Mucosa of rectum (tissue), 2 donors: ENCODE measurements around the gene EPHB2.

Experiments used
- H3K27ac ChIP-seq, 2 donors: one replicate each; pipeline ENCODE4 v1.7.0; 2013; ENCODE audit warnings: inconsistent platforms in 2 of 2, low read depth in 2 of 2, low read length in 2 of 2
- H3K27me3 ChIP-seq, 2 donors: one replicate each; pipeline ENCODE4 v1.7.0; 2013; ENCODE audit warnings: low read length in 2 of 2; ENCODE audit not compliant: control insufficient read depth in 2 of 2, insufficient read depth in 2 of 2
- H3K36me3 ChIP-seq, 2 donors: one replicate each; pipeline ENCODE4 v1.7.0; 2013; ENCODE audit warnings: low read length in 2 of 2; ENCODE audit not compliant: control insufficient read depth in 2 of 2, insufficient read depth in 2 of 2
- H3K4me1 ChIP-seq, 2 donors: one replicate each; pipeline ENCODE4 v1.7.0; 2013; ENCODE audit warnings: low read length in 2 of 2, mild to moderate bottlenecking in 1 of 2; ENCODE audit not compliant: control insufficient read depth in 2 of 2, insufficient read depth in 2 of 2
- H3K4me3 ChIP-seq, 2 donors: one replicate each; pipeline ENCODE4 v1.7.0; 2013; ENCODE audit warnings: low read length in 2 of 2
- H3K9ac ChIP-seq, 2 donors: one replicate each; pipeline ENCODE4 v1.7.0; 2013; ENCODE audit warnings: low read length in 2 of 2, low read depth in 1 of 2, mild to moderate bottlenecking in 1 of 2
- H3K9me3 ChIP-seq, 2 donors: one replicate each; pipeline ENCODE4 v1.7.0; 2013; ENCODE audit warnings: low read length in 2 of 2; ENCODE audit not compliant: control insufficient read depth in 2 of 2
- donor health status: healthy.
- donor health status: Normal muscosa, but diverticular disease.

EPHB2 gene

DNA sequence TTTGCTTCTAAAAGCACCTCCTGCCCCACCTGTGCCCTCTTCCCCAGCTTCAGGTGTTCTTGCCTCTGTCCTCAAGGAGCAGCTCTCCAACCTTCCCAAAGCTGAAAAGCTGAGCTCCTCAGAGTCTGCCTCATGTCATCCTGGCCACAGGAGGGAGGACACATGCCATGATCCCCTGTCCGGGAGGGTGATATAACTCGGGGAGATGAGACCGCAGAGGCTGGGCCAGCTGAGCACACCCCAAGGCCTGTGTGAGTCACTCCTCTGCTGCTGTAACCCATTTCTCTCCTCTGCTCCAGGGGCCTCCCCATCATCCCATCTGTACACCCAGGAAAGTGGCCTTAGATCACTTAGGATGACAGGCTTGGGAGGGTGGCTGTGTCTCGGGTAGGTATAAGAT, 49.8 kb downstream of the EPHB2 start:
- Histone ChIP-seq H3K9me3 (no peaks in the 10 kb centered on the region), H3K4me1 (no peaks in the 10 kb centered on the region), H3K4me3 (no peak overlapping the region), H3K9ac (no peak overlapping the region), H3K27ac (no peak overlapping the region), H3K27me3 (no peaks in the 10 kb centered on the region), H3K36me3 (no peaks in the 10 kb centered on the region)

DNA sequence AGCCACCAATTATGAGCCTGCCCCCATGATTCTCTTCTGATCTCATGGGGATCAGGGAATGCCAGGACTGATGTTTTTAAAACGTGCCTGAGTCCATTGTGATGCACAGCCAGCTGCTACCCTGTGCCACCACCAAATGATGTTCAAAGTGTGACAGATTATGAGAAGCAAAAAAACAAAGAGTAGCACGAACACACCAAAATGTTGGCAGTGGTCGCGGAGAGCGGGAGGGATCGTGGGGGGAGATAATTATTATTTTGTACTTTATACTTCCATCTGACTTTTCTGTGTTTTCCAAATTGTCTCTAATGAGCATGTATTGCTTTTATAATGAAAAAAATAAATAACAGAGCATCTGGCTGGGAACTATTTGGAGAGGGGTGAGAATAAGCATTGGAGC, 50.5 kb downstream of the EPHB2 start:
- Histone ChIP-seq H3K9me3 (no peaks in the 10 kb centered on the region), H3K27ac (no peak overlapping the region), H3K27me3 (no peaks in the 10 kb centered on the region), H3K36me3 (no peaks in the 10 kb centered on the region), H3K4me3 (no peak overlapping the region), H3K9ac (no peak overlapping the region), H3K4me1 (no peaks in the 10 kb centered on the region)

DNA sequence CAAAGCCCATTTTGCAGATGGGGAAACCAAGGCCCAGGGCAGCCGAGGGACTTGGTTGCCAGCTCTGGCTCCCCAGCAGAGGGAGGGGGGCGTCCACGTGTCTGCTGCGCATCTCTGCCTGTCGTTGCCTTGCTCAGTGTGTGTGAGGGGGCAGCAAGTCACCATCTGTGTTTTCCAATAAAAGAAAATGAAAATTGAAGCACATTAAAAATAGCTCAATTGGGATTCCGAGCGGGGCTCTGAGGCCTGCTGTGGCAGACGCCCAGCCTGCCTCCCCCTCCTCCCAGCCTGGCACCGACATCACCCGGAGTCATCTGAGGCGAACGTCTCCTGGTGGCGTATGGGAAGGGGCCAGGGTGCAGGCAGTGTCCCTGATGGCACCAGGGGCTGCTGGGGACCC, 51.2 kb downstream of the EPHB2 start:
- no peak overlapping the region for H3K9ac ChIP-seq
- no peaks in the 10 kb centered on the region for H3K4me1 ChIP-seq
- no peaks in the 10 kb centered on the region for H3K9me3 ChIP-seq
- H3K27me3 ChIP-seq = no peaks in the 10 kb centered on the region
- H3K36me3 ChIP-seq = no peaks in the 10 kb centered on the region
- H3K27ac ChIP-seq = no peak overlapping the region
- H3K4me3 ChIP-seq = no peak overlapping the region

DNA sequence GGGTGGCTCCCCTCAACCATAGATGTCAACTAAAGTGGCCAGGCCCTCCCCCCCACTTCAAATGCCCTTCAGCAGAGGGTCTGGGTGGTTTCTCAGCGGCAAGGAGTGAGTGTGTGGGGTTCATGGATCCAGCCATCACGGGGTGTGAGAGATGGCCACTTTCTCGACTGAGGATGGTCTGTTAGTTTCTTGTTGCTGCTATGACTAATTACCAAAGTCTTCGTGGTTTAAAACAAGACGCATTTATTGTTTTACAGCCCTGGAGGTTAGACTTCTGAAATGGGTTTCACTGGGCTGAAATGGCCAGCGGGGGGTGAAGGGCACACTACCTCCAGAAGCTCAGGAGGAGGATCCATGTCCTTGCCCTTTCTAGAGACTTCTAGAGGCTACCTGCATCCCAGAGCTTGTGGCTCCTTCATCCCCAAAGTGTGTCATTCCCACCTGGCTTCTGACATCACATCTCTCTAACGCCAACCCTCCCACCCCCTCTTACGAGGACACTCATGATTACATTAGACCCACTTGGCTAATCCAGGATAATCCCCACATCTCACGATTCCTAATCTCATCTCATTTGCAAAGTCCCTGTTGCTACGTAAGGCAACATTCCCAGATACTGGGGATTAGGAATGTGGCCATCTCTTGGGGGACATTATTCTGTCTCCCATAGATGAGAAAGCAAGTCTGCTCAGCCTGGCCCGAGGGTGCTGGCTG, 53.0 kb downstream of the EPHB2 start:
- Histone ChIP-seq H3K4me1 (no peaks in the 10 kb centered on the region), H3K27me3 (no peaks in the 10 kb centered on the region), H3K36me3 (no peaks in the 10 kb centered on the region), H3K9ac (no peak overlapping the region), H3K27ac (no peak overlapping the region), H3K4me3 (no peak overlapping the region), H3K9me3 (no peaks in the 10 kb centered on the region)

DNA sequence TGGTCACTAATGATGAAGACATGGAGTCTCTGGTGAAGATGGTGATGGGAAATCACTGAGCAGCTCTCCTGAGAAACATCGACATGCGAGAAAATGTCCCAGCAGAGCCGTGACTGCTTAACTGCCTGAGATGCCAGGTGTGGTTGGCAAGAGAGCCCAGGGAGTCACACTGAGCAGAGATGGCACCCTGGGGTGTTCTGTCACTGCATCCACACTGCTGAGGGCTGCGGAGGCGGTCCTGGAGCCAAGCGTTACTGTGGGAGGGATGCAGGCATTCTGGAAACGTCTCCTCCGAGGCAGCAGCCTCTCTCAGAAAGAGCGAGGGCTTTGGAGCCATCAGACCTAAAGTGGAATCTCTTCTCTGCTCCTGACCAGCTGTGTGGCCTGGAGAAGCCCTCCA, 57.2 kb downstream of the EPHB2 start:
- Histone ChIP-seq H3K4me1 (no peaks in the 10 kb centered on the region), H3K27ac (no peak overlapping the region), H3K36me3 (no peaks in the 10 kb centered on the region), H3K9ac (no peak overlapping the region), H3K27me3 (no peaks in the 10 kb centered on the region), H3K9me3 (no peaks in the 10 kb centered on the region), H3K4me3 (no peak overlapping the region)

DNA sequence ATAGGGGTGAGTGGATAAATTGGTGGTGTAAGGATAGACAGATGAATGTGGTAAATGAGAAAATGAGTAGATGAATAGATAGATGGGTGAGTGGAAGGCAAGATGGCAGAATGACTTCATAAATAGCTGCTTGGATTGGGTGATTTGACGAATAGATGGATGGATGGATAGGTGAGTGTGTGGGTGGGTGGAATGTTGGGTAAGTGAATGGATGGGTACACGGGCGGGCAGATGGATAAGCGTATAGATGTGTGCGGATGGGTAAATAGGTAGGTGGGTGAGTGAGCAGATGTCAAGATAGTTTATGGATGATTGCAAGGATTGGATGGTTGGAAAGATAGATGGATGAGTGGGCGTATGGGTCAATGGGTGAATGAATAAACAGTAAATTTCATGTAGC, 59.3 kb downstream of the EPHB2 start:
- H3K36me3 ChIP-seq = no peaks in the 10 kb centered on the region
- no peak overlapping the region for H3K9ac ChIP-seq
- no peaks in the 10 kb centered on the region for H3K27me3 ChIP-seq
- H3K9me3 ChIP-seq = no peaks in the 10 kb centered on the region
- H3K27ac ChIP-seq = no peak overlapping the region
- no peak overlapping the region for H3K4me3 ChIP-seq
- H3K4me1 ChIP-seq = peaks cover 0 to 7% of the 10 kb centered on the region in 2 donors

DNA sequence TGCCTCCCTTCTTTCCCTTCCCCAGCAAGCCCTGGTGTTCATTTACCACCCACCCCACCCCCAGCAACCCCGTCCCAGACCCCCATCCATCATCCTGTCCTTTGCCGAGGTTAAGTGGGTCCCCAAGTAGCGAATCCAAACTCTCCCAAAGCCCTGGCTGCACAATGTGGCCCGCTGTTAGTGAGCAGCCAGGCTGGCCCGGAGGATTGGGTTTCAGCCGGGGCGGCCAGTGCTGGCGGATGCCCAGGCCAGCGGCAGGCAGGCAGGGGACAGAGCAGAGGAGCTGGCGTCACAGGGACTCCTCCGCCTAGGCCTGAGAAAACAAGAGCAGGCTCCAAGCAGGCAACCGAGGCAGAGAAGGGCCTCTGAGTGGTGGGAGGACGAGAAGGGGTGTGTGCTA, 61.4 kb downstream of the EPHB2 start:
- H3K36me3 ChIP-seq = no peaks in the 10 kb centered on the region
- no peak overlapping the region for H3K9ac ChIP-seq
- H3K27me3 ChIP-seq = no peaks in the 10 kb centered on the region
- H3K27ac ChIP-seq = no peak overlapping the region
- H3K4me1 ChIP-seq = peaks cover 3 to 7% of the 10 kb centered on the region in 2 donors
- no peak overlapping the region for H3K4me3 ChIP-seq
- no peaks in the 10 kb centered on the region for H3K9me3 ChIP-seq

DNA sequence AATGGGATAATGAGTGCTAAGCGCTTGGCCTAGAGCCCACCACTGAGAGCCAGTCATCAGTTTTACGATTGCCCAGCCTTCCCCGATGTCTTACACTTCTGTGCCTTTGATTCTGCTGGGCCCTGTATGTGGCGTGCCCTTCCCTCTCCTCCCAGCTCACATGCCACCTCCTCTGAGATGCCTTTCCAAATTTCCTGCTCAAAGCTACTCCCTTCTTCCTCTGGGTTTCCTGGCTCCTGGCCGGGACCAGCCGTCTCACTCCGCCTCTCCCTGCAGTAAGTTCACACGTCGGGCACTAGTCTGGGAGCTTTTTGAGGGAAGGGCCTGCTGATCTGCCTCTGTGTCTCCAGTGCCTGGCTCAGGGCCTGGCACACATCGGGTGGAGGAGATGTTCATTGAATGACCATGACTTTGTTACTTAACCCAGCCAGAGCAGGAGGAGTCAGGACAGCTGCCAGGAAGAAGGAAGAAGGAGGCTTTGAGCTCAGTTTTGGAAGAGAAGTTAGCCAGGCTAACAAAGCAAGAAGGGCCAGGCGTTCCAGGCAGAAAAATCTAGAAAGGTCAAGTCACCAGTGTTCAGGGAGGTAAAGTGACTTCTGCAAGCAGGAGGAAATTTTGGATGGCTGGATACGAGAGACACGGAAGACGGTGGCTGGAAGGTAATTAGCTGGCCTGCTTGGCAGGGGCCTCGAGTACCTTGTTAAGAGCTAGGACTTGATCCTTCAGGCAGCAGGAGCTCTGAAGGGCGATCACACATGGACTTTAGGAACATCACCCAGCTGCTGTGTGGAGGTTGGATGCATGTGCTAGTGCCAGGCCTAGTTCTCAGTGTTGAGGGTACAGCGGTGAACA, 63.6 kb downstream of the EPHB2 start:
- Histone ChIP-seq H3K4me3 (no peak overlapping the region), H3K27ac (no peak overlapping the region), H3K4me1 (peaks cover 7 to 8% of the 10 kb centered on the region in 2 donors), H3K9me3 (no peaks in the 10 kb centered on the region), H3K9ac (no peak overlapping the region), H3K27me3 (no peaks in the 10 kb centered on the region), H3K36me3 (no peaks in the 10 kb centered on the region)

DNA sequence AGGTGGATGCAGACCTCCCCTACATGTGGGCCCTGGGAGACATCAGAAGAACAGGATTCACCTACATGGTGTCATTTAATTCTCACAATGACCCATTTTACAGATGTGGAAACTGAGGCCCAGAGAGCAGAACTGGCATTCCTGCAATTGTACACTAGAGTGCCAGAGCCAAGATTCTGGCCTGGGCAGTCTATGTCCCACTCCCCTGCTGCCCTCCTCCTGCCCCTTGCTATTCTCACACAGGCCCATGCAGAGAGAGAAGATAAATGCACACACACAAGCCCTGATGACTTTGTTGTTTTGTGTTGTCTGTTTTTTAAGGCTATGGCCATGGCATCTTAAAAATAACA, 64.2 kb downstream of the EPHB2 start:
- Histone ChIP-seq H3K36me3 (no peaks in the 10 kb centered on the region), H3K9me3 (no peaks in the 10 kb centered on the region), H3K4me1 (peaks cover 7 to 8% of the 10 kb centered on the region in 2 donors), H3K27me3 (no peaks in the 10 kb centered on the region), H3K27ac (no peak overlapping the region), H3K9ac (no peak overlapping the region), H3K4me3 (no peak overlapping the region)

DNA sequence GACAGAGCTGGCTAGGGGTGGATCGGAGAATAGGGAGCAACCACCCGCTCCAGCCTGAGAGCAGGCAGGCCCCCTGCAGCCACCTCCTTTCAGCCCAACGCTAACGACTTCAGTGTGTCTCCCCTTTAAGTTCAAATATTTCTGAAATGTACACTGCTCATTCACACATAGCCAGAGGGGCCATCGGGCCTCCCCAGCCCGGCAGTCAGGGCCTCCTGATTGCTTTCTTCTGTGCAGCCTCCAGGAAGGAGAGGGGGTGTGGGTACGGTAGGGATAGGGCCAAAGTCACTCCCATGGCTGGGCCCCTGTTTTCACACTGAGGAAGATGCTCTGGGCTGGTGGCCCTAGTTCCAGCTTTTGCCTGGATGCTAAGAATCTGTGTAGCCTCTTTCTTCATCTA, 64.8 kb downstream of the EPHB2 start:
- Histone ChIP-seq H3K4me1 (peaks cover 7 to 8% of the 10 kb centered on the region in 2 donors), H3K36me3 (no peaks in the 10 kb centered on the region), H3K27ac (no peak overlapping the region), H3K27me3 (no peaks in the 10 kb centered on the region), H3K9ac (no peak overlapping the region), H3K4me3 (no peak overlapping the region), H3K9me3 (no peaks in the 10 kb centered on the region)
